HepG2 (cell line): Measurements from ENCODE around the gene DNASE1L2. TPM values are rescaled to one million over a fixed set of nuclear protein-coding genes. Genes with fewer than 3 reads are reported as not detected.
A peak's percentile ranks its signal among the peaks of the same experiment; 100 is the strongest.

Source experiments
- CENPX ChIP-seq: sonication (generic); formaldehyde crosslinking; IDR thresholded peaks from 2 replicates; pipeline ENCODE4 v1.9.0; 2021; ENCODE audit warnings: mild to moderate bottlenecking, missing genetic modification reagents, moderate library complexity
- HBP1 ChIP-seq: IDR thresholded peaks from 2 replicates; pipeline ENCODE4 v1.6.1; 2016; ENCODE audit warnings: low read depth, control low read depth
- HNRNPH1 ChIP-seq: fragments of 200-400 bp; formaldehyde crosslinking; optimal IDR thresholded peaks from 2 replicates; pipeline ENCODE3; 2017; ENCODE audit warnings: mild to moderate bottlenecking, low read depth, low read length
- HNRNPK ChIP-seq: fragments of 200-400 bp; formaldehyde crosslinking; IDR thresholded peaks from 2 replicates; pipeline ENCODE4 v1.6.1; 2018; ENCODE audit warnings: low read length, low read depth, moderate library complexity, mild to moderate bottlenecking; ENCODE audit not compliant: poor library complexity, severe bottlenecking
- SP5 ChIP-seq: IDR thresholded peaks from 2 replicates; pipeline ENCODE4 v1.6.1; 2016; ENCODE audit warnings: low read depth, borderline replicate concordance
- SSRP1 ChIP-seq: IDR thresholded peaks from 2 replicates; pipeline ENCODE4 v1.6.1; 2016; ENCODE audit warnings: control low read depth
- STAT5B ChIP-seq: sonication (generic); formaldehyde crosslinking; IDR thresholded peaks from 2 replicates; pipeline ENCODE4 v1.4.0; 2020; ENCODE audit warnings: missing genetic modification reagents
- TBL1XR1 ChIP-seq: fragments of 150-350 bp; IDR thresholded peaks from 2 replicates; pipeline ENCODE4 v1.6.1; 2014; ENCODE audit warnings: borderline replicate concordance, low read length; ENCODE audit not compliant: partially characterized antibody
- ZFAT ChIP-seq: sonication (generic); formaldehyde crosslinking; conservative IDR thresholded peaks from 2 replicates; pipeline ENCODE4 v1.8.1; 2023; ENCODE audit warnings: missing genetic modification reagents, inconsistent platforms
- ZFP91 ChIP-seq: sonication (generic); formaldehyde crosslinking; IDR thresholded peaks from 2 replicates; pipeline ENCODE4 v1.9.0; 2022; ENCODE audit warnings: missing genetic modification reagents, mild to moderate bottlenecking, borderline replicate concordance
- ZMYM4 ChIP-seq: sonication (generic); formaldehyde crosslinking; IDR thresholded peaks from 2 replicates; pipeline ENCODE4 v1.8.1; 2023; ENCODE audit warnings: mild to moderate bottlenecking, missing genetic modification reagents
- ZNF20 ChIP-seq: sonication (generic); formaldehyde crosslinking; IDR thresholded peaks from 2 replicates; pipeline ENCODE4 v1.4.0; 2020; ENCODE audit warnings: mild to moderate bottlenecking, moderate library complexity, missing genetic modification reagents
- ZNF256 ChIP-seq: sonication (generic); formaldehyde crosslinking; conservative IDR thresholded peaks from 2 replicates; pipeline ENCODE4 v1.4.0; 2020; ENCODE audit warnings: missing genetic modification reagents
- ZNF264 ChIP-seq: sonication (generic); formaldehyde crosslinking; IDR thresholded peaks from 2 replicates; pipeline ENCODE4 v1.4.0; 2020; ENCODE audit warnings: missing genetic modification reagents
- ZNF615 ChIP-seq: sonication (generic); formaldehyde crosslinking; IDR thresholded peaks from 2 replicates; pipeline ENCODE4 v1.5.0; 2020; ENCODE audit warnings: mild to moderate bottlenecking, missing genetic modification reagents, borderline replicate concordance
- ZNF792 ChIP-seq: IDR thresholded peaks from 2 replicates; pipeline ENCODE4 v1.6.1; 2016
- ZNF883 ChIP-seq: sonication (generic); formaldehyde crosslinking; IDR thresholded peaks from 2 replicates; pipeline ENCODE4 v1.5.1; 2020; ENCODE audit warnings: mild to moderate bottlenecking, missing genetic modification reagents; ENCODE audit errors: not compliant biosample characterization
- polyA plus RNA-seq, 8 experiments: library from polyadenylated mRNA; depleted of rRNA in 3 of 8; stranded (reverse) in 7 of 8; unstranded in 1 of 8; fragments of >200 nt; fragmentation: Illumina TruSeq in 4 of 8; extraction: Trizol in 4 of 8; gene quantifications; 2 replicates each; pipeline versions ENCODE4 v1.2.1 to v1.2.3, GENCODE V29; 2011 to 2016; ENCODE audit warnings: low read depth in 4 of 8, missing spikeins in 1 of 8, mixed read lengths in 1 of 8; ENCODE audit not compliant: insufficient read depth in 1 of 8
- total RNA-seq, 5 experiments: library from RNA; depleted of rRNA; stranded (reverse); fragments of >200 nt; fragmentation: Illumina TruSeq; extraction: Trizol; gene quantifications; 2 replicates each; pipeline ENCODE4 v1.2.3, GENCODE V29; 2016; ENCODE audit warnings: low read depth in 1 of 5
- TF ChIP-seq, protein P1 (sequence below): IDR thresholded peaks from 2 replicates; pipeline ENCODE4 v1.4.0; 2020; ENCODE audit warnings: mild to moderate bottlenecking, missing genetic modification reagents

The DNASE1L2 gene
- total and polyA plus RNA-seq, 2 of the 13 experiments (the other 11 are each of a cell fraction or from before 2014, with no cell fraction given), result 0.44 to 0.50 TPM

DNA sequence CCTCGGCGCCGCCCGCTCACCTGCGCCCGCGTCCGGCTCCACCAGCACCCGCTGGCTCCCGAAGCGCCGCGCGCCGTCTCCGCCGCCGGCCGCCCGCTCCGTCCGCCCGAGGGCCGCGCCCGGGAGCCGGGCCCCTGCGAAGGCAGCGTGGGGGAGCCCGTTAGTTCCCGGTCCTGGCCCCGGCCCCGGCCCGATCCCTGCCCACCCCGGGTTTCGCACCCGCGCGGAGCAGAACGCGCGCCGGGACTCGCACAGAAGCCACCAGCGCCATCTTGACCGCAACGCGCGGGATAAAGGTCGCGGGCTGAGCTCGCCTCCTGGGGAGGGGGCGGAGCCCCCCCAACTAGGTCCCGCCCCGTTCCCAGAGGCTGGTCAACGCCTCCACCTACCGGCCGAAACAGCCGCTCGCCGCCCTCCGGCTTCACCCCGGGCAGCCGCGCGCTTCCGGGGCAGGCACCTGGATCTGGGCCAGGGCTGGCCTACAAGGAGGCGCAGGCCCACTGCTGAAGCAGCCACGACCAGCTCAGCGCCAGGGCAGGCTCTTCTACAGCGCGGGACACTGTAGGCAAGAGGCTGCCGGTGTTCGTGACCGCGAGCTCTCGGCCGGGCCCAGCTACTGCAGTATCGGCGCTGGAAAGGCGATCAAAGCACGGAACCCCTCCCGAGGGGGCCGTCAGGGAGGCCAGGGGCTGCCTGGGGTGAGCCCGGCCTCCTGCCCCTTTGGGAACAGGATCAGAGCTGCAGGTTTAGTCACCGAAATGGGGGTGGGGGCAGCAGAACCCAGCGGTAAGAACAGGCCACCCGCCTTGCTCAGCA is 15.3 kb downstream of the DNASE1L2 start, which contains the start of gene ECI1 (continued):
- TF ChIP-seq HBP1 (CRISPR knock-in tag) (0 out of 2 replicates have a peak, but pooled peaks have one; percentile 22), HNRNPH1 (no peak), ZNF615 (CRISPR knock-in tag) (no peak), STAT5B (CRISPR knock-in tag) (no peak), ZNF792 (CRISPR knock-in tag) (peak; percentile 71; the same call in 1 of the 2 replicates), ZFP91 (peak; percentile 93; the same call in 1 of the 2 replicates), SSRP1 (CRISPR knock-in tag) (peak; percentile 26; the same call in 1 of the 2 replicates), ZNF264 (no peak; the same call in 1 of the 2 replicates), HNRNPK (peak; percentile 70), ZNF256 (CRISPR knock-in tag) (no peak), ZMYM4 (CRISPR knock-in tag) (0 out of 2 replicates have a peak, but pooled peaks have one; percentile 11), CENPX (CRISPR knock-in tag) (no peak), ZNF883 (CRISPR knock-in tag) (peak; percentile 83), ZNF20 (CRISPR knock-in tag) (no peak), SP5 (CRISPR knock-in tag) (peak; percentile 87), TBL1XR1 (peak; percentile 88), ZFAT (no peak)
- TF ChIP-seq, protein P1, sequence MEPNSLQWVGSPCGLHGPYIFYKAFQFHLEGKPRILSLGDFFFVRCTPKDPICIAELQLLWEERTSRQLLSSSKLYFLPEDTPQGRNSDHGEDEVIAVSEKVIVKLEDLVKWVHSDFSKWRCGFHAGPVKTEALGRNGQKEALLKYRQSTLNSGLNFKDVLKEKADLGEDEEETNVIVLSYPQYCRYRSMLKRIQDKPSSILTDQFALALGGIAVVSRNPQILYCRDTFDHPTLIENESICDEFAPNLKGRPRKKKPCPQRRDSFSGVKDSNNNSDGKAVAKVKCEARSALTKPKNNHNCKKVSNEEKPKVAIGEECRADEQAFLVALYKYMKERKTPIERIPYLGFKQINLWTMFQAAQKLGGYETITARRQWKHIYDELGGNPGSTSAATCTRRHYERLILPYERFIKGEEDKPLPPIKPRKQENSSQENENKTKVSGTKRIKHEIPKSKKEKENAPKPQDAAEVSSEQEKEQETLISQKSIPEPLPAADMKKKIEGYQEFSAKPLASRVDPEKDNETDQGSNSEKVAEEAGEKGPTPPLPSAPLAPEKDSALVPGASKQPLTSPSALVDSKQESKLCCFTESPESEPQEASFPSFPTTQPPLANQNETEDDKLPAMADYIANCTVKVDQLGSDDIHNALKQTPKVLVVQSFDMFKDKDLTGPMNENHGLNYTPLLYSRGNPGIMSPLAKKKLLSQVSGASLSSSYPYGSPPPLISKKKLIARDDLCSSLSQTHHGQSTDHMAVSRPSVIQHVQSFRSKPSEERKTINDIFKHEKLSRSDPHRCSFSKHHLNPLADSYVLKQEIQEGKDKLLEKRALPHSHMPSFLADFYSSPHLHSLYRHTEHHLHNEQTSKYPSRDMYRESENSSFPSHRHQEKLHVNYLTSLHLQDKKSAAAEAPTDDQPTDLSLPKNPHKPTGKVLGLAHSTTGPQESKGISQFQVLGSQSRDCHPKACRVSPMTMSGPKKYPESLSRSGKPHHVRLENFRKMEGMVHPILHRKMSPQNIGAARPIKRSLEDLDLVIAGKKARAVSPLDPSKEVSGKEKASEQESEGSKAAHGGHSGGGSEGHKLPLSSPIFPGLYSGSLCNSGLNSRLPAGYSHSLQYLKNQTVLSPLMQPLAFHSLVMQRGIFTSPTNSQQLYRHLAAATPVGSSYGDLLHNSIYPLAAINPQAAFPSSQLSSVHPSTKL (CRISPR knock-in tag), result peak; percentile 62; the same call in 1 of the 2 replicates
